Measurements from ENCODE around the gene SAT2.
"Not testable (repeated sequence)": the region's sequence is repeated elsewhere in the genome, so short reads cannot be mapped to it uniquely, and the experiment has no call there.

The SAT2 gene

GRCh38 chr17:7633093-7633492 lies 5.5 kb upstream of the SAT2 start:
- DNase-seq, result no peak

GRCh38 chr17:7632492-7632894 lies 4.9 kb upstream of the SAT2 start:
- peak; percentile 58 for DNase-seq

- DNase-seq, result no peak
Observed at GRCh38 chr17:7631398-7632380, 4.1 kb upstream of the SAT2 start.

DNA sequence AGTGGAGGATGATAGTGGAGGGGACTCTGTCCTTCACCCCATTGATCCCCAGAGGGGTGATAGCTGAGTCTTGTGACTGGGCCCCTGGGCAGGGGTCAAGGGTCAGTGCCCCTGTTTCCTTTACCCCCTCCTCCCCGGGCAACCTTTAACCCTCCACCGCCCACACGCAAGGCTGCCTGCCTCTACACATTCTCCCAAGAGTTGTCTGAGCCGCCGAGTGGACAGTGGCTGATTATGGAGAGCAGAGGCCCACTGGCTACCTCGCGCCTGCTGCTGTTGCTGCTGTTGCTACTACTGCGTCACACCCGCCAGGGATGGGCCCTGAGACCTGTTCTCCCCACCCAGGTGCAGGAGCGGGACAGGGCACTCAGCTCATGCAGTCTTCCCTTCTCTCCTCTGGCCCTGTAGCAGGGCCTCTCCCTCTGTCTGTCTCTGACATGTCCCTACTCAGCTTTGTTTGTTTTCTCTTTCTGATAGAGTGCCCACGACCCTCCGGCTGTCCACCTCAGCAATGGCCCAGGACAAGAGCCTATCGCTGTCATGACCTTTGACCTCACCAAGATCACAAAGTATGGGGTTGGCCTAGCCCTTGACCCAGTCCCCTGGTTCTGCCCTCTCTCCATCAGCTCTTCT lies 2.4 kb upstream of the SAT2 start, which contains the start of gene SHBG:
SHBG (plus strand) TSS at position 197 of the 633 bp plus-strand sequence; CDS start at position 235, 38 bp downstream.
- DNase-seq, result no peak

DNA sequence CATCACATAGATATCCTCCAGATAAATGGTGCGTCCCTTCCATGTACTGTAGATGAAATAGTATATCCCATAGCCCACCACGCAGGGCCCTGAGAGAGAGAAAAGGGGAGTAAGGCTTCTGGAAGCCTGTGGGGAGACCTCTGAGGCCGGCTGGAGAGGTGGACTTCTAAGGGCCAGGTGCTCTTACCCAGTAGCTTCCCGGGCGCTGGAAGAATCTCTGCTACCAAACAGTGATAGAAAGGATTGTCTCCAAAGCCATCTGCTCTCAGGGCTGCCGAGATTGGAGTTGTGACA lies 718 bp downstream of the SAT2 start:
- DNase-seq, result no peak

GRCh38 chr17:7626307-7626706 lies 1.3 kb downstream of the SAT2 start:
- no peak for DNase-seq

DNA sequence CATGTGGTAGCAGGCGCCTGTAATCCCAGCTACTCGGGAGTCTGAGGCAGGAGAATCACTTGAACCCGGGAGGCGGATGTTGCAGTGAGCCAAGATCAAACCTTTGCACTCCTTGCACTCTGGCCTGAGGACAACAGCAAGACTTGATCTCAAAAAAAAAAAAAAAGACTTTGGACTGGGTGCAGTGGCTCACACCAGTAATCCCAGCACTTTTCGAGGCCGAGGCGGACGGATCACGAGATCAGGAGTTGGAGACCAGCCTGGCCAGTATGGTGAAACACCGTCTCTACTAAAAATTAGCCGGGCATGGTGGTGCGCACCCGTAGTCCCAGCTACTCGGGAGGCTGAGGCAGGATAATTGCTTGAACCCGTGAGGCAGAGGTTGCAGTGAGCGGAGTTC lies 1.9 kb downstream of the SAT2 start:
- DNase-seq, result not testable (repeated sequence)

- DNase-seq, result no peak
Observed at GRCh38 chr17:7623661-7624060, 4.0 kb downstream of the SAT2 start.

DNA sequence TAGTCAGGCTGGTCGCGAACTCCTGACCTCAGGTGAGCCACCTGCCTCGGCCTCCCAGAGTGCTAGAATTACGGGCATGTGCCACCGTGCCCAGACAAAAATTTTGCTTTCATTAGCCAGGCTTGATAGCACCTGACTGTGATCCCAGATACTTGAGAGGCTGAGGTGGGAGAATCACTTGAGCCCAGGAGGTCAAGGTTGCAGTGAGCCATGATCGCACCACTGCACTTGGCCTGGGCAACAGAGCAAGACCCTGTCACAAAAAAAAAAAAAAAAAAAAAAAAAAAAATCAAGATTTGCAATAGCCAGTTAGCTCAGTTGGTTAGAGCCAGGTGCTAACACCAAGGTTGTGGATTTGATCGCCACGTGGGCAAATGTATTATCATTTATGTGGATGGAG lies 6.8 kb downstream of the SAT2 start:
- DNase-seq, result no peak

DNA sequence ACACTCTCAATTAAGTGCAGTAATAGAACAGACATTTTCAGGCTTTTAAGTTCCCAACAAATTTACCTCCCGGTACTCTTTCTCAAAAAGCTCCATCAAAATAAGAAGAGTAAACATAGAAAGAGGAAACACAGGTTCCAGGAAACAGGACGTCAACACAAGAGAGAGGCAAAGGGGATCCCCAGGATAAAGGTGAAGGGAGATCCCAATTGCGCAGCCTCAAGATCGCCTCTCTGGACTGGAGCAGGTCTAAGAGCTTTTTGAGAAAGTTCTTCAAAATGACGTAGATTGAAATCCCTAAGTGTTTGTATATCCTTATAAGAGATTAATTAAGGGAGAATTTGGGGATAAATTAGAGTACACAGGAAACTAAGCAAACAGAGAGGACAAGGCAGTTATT lies 9.0 kb downstream of the SAT2 start:
- DNase-seq, result no peak

GRCh38 chr17:7615265-7615747 lies 12.3 kb downstream of the SAT2 start:
- no peak for DNase-seq

GRCh38 chr17:7614425-7615264 lies 13.0 kb downstream of the SAT2 start, which contains the start of gene FXR2:
TSS of gene FXR2 (minus strand) at chr17:7614897. CDS start at chr17:7614532, 365 bp downstream.
- peak; percentile 100 for DNase-seq

DNA sequence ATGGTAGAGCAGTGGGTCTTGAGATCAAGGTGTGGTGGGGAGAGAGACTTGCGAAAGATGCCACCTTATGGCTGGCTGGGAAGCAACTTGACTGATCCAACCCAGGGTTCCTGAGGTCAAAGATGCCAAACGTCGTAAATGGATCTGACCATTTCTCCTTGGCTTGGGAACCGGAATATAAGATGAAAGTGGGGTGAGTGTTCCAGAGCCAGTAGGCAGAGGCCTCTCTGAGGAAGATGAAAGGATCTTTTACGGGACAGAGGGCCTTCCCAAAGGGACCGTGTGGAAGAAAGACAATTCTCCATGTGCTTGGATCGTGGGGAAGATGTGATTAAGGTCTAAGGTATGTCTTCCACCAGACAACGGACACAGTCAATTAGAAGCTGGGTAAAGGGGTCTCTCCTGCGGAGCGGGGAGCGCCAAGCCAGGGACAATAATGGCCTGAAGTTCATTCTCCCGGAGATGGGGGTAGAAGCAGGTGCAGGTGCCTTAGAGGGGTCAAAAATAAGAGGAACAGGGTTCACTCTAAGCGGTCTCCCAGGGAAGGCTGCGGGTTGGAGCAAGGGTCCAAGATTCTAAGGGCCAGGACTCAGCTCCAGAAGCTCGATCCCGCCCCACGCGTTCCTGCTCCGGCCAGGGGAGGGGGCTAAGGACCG lies 13.7 kb downstream of the SAT2 start:
- peak; percentile 56 for DNase-seq

- DNase-seq, result peak; percentile 38
Observed at GRCh38 chr17:7612294-7612640, 15.4 kb downstream of the SAT2 start.

GRCh38 chr17:7611635-7612293 lies 15.9 kb downstream of the SAT2 start:
- no peak for DNase-seq

DNA sequence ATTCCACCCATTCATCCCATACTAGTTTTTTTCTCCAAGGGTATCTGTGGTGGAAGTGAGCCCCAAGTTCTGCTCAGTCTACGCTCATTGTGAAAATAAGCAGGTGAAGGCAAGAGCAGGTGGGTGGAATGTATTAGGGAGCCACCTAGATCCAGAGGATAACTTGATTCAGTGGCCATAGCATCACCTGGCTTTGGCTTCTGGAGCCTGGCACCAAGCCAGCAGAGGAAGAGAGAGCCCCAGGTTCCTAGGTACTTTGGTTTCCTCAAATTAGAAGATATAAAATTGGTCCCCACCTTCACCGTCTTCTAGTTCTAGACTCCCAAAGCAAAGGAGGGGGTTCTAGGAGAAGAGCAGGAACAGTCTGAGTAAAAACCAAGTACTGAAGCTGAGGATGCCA lies 17.0 kb downstream of the SAT2 start:
- no peak for DNase-seq

DNA sequence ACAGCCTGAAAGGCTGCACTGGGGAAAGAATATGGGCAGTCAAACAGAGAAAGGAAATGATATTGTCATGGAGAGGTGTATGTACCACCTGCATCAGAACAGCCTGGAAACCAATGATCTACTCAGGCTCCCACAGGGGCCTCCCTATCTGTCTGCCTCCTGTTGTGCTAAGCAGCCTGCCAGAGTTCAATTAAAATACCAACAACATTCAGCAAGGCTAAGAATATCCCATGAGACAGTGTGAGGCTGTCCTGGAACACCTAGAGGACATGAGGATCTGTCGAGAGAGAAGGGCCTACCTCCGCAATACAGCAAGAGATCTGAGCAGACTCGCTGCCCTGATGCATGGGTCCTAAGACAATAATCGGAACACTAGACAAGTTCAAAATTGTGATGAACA lies 21.3 kb downstream of the SAT2 start:
- no peak for DNase-seq

DNA sequence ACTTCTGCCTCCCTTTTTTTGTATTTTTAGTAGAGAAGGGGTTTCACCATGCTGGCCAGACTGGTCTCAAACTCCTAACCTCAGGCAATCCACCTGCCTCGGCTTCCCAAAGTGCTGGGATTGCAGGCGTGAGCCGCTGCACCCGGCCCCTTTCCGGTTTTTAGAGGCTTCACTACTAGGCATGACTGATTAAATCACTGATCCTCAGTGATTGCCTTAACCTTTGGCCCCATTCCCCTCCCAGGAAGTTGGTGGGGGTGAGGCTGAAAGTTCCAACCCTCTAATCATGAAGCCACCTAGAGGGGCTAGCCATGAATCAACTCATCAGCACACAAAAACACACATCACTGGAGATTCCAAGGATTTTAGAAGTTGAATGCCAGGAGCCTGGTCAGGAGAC lies 30.1 kb downstream of the SAT2 start:
- not testable (repeated sequence) for DNase-seq

DNA sequence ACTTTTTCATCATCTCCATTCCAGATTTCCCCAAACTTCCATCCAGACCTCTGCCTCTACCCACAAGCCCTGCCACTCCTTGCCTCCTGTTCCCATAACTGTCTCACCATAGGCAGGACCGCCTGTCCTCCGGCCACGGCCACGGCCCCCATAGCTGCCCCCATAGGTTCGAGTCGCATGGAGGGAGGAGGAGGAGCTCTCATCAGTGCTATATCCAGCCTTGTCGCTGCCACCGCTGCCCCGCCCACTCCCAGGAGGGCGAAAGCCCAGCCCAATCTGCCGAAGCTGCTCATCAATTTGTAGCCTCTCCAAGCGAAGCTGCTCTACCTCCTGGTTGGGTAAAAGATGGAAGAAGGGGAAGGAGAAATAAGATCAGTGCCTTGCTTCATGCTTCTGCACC lies 34.3 kb downstream of the SAT2 start:
- no peak for DNase-seq

- DNase-seq, result no peak
Observed at GRCh38 chr17:7592422-7593021, 35.1 kb downstream of the SAT2 start.

GRCh38 chr17:7591596-7591995 lies 36.0 kb downstream of the SAT2 start:
- no peak for DNase-seq
